Esophagus muscularis mucosa (tissue), 4 donors: ENCODE measurements around the gene TBC1D22A. TPM values are rescaled to one million over a fixed set of nuclear protein-coding genes. Genes with fewer than 3 reads are reported as not detected.

ENCODE experiments used
- DNase-seq: peaks from one replicate; pipeline ENCODE4 v3.0.0-alpha.2; 2017; ENCODE audit errors: extremely low spot score
- H3K27ac ChIP-seq, 4 donors: fragments of 200-600 bp; sonication (generic); replicated peaks in 1 of 4; 1 replicate in 3 of 4; 2 replicates in 1 of 4; pipeline ENCODE4 v1.5.1; 2016 to 2019; ENCODE audit warnings: mild to moderate bottlenecking in 1 of 4
- H3K27me3 ChIP-seq, 4 donors: fragments of 200-600 bp; sonication (generic); one replicate each; pipeline versions ENCODE4 v1.5.1 to v1.6.0; 2016 to 2019
- H3K36me3 ChIP-seq, 4 donors: fragments of 200-600 bp; sonication (generic); one replicate each; pipeline ENCODE4 v1.5.1; 2016 to 2019
- H3K4me1 ChIP-seq, 4 donors: fragments of 200-600 bp; sonication (generic); one replicate each; pipeline ENCODE4 v1.5.1; 2016 to 2019
- H3K4me3 ChIP-seq, 4 donors: fragments of 200-600 bp; sonication (generic); 1 replicate in 2 of 4; 2 replicates in 2 of 4; pipeline ENCODE4 v1.5.1; 2016 to 2019; ENCODE audit warnings: mild to moderate bottlenecking in 4 of 4, moderate library complexity in 1 of 4
- H3K9me3 ChIP-seq, 4 donors: fragments of 200-600 bp; sonication (generic); 1 replicate in 3 of 4; 2 replicates in 1 of 4; pipeline ENCODE4 v1.5.1; 2016 to 2019
- EP300 ChIP-seq: sonication (generic); formaldehyde crosslinking; IDR thresholded peaks from one replicate; pipeline ENCODE4 v1.6.1; 2017; ENCODE audit warnings: antibody characterized with exemption
- POLR2A ChIP-seq: fragments of 450-650 bp; IDR thresholded peaks from one replicate; pipeline ENCODE4 v1.6.1; 2017; ENCODE audit warnings: antibody characterized with exemption, moderate library complexity, mild to moderate bottlenecking, low read depth
- POLR2AphosphoS5 ChIP-seq, 2 donors: sonication (generic); formaldehyde crosslinking; IDR thresholded peaks; one replicate each; pipeline ENCODE4 v1.6.1; 2017; ENCODE audit warnings: antibody characterized with exemption in 2 of 2
- WGBS: methylation state at CpG from one replicate; pipeline ENCODE4 v1.1.5; 2018; 5-methylcytosine and 5-hydroxymethylcytosine counted together
- intact Hi-C: fragments of 100-400 bp; cut with DNase I; formaldehyde crosslinking; loops from one replicate; pipeline ENCODE4 v1.15.1; 2023
- total RNA-seq, 4 donors: library from RNA; depleted of rRNA; stranded (reverse); fragments of >200 nt; gene quantifications; one replicate each; pipeline versions ENCODE4 v1.1.0 to v1.2.1, GENCODE V29; 2016
- TF ChIP-seq, protein P1 (sequence below), 3 experiments: fragments of 200-600 bp in 2 of 3; fragments of 450-650 bp in 1 of 3; sonication (generic) in 2 of 3; IDR thresholded peaks; one replicate each; pipeline ENCODE4 v1.5.1; 2017 to 2019; ENCODE audit warnings: antibody characterized with exemption in 3 of 3, mild to moderate bottlenecking in 2 of 3, moderate library complexity in 1 of 3

Gene TBC1D22A
- total RNA-seq, 4 donors from 2014 or later = 15.2 to 20.7 (median 18.8) TPM

DNA sequence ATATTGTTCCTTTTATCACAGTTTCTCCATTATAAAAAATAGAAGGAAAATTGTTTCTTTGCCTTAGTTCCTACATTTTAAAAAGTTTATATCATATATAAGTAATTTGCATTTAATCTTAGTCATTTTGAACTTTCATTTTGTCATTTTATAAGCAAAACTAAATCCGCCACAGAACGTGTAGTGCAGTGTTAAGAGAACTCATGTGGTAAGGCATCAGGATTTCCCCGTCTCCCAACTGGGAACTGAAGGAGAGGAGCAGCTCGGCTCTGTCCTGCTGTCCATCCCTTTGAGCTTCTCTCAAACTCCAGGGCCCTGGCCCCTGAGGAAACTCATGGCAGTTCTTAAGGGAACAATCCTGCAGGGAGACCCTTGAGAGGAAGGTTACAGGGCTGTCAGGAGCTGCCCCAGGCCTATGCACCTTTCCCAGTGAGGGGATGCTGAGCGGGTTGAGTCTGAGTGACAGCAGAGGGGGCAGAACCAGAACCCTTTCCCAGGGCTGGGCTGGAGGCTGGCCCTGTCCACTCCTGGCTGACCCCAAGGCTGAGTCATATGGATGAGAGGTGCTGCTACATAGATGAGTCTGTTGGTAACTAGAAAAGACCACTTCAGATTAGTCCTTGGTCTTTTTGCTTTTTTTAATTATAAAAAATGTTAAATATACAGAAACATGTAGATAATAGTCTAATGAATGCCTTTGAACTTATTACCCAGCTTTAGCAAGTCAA lies 333.1 kb downstream of the TBC1D22A start:
- no peak overlapping the region for H3K27ac ChIP-seq
- DNase-seq = no peak
- no peaks in the 10 kb centered on the region for H3K27me3 ChIP-seq
- H3K4me3 ChIP-seq = no peak overlapping the region
- TF ChIP-seq EP300 (no peak), POLR2AphosphoS5 (IDR thresholded peaks at IDR 0.05) (no peak), POLR2A (no peak)
- TF ChIP-seq, protein P1, sequence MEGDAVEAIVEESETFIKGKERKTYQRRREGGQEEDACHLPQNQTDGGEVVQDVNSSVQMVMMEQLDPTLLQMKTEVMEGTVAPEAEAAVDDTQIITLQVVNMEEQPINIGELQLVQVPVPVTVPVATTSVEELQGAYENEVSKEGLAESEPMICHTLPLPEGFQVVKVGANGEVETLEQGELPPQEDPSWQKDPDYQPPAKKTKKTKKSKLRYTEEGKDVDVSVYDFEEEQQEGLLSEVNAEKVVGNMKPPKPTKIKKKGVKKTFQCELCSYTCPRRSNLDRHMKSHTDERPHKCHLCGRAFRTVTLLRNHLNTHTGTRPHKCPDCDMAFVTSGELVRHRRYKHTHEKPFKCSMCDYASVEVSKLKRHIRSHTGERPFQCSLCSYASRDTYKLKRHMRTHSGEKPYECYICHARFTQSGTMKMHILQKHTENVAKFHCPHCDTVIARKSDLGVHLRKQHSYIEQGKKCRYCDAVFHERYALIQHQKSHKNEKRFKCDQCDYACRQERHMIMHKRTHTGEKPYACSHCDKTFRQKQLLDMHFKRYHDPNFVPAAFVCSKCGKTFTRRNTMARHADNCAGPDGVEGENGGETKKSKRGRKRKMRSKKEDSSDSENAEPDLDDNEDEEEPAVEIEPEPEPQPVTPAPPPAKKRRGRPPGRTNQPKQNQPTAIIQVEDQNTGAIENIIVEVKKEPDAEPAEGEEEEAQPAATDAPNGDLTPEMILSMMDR (IDR thresholded peaks at IDR 0.05) = no peak
- WGBS = 73% methylated on average over 4 of the region's 5 CpGs
- intact Hi-C loops = no loop called here
- H3K36me3 ChIP-seq = no peaks in the 10 kb centered on the region
- peaks cover 0 to 18% (median 9%) of the 10 kb centered on the region in 4 donors for H3K4me1 ChIP-seq
- no peaks in the 10 kb centered on the region for H3K9me3 ChIP-seq

DNA sequence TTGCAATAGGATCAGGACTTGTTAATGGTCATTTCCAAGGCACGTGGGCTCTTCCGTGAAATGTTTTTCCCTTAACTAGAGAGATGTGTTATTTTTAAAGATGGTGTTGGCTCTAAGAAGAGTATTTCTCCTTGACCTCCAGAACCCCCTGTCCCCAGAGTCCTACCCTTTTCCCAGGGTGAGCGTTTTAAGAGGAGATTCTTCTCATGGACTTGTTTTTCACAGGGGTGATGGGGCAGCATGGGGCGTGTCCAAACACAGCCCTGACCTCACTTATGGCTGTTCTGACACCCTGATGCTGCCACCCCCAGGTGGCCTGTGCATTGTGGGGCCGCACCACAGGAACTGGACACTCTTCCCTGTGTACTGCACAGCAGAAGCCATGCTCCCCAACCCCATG lies 335.7 kb downstream of the TBC1D22A start:
- H3K36me3 ChIP-seq = no peaks in the 10 kb centered on the region
- no peaks in the 10 kb centered on the region for H3K4me1 ChIP-seq
- H3K27ac ChIP-seq = no peak overlapping the region
- no peak overlapping the region for H3K4me3 ChIP-seq
- intact Hi-C loops = no loop called here
- TF ChIP-seq POLR2AphosphoS5 (IDR thresholded peaks at IDR 0.05) (no peak), EP300 (no peak), POLR2A (no peak)
- TF ChIP-seq, protein P1 (IDR thresholded peaks at IDR 0.05) = no peak
- 94% methylated on average over 4 of the region's 5 CpGs for WGBS
- H3K27me3 ChIP-seq = no peaks in the 10 kb centered on the region
- no peaks in the 10 kb centered on the region for H3K9me3 ChIP-seq
- no peak for DNase-seq

DNA sequence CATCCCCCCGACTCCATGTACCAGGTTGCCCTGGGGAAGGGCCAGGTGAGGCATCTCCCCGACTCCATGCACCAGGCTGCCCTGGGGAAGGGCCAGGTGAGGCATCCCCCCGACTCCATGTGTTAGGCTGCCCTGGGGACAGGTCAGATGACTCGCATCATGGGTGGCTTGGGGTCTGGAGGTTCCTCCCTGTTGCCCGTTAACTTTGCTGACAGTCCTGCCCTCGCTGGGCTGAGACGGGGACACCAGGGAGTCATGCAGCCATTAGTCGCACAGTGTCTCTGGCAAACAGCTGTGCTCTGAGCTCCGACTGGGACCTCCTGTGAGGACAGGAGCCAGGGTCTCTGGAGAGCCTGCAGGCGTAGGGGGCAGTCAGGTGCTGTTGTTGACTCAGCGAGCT lies 336.1 kb downstream of the TBC1D22A start:
- 97% methylated on average over 5 of the region's 11 CpGs for WGBS
- Histone ChIP-seq H3K9me3 (no peaks in the 10 kb centered on the region), H3K36me3 (no peaks in the 10 kb centered on the region), H3K27me3 (no peaks in the 10 kb centered on the region), H3K4me3 (no peak overlapping the region), H3K27ac (no peak overlapping the region), H3K4me1 (no peaks in the 10 kb centered on the region)
- intact Hi-C loops = no loop called here
- no peak for DNase-seq
- TF ChIP-seq POLR2AphosphoS5 (IDR thresholded peaks at IDR 0.05) (no peak), EP300 (no peak), POLR2A (no peak)
- TF ChIP-seq, protein P1 (IDR thresholded peaks at IDR 0.05) = no peak

- intact Hi-C loops = no loop called here
- Histone ChIP-seq H3K27me3 (no peaks in the 10 kb centered on the region), H3K36me3 (no peaks in the 10 kb centered on the region), H3K4me1 (no peaks in the 10 kb centered on the region), H3K9me3 (no peaks in the 10 kb centered on the region), H3K27ac (no peak overlapping the region), H3K4me3 (no peak overlapping the region)
- WGBS = 100% methylated on average over 1 of the region's 2 CpGs
- no peak for DNase-seq
- no peak for TF ChIP-seq EP300
- no peak for TF ChIP-seq POLR2AphosphoS5 (IDR thresholded peaks at IDR 0.05)
- TF ChIP-seq POLR2A = no peak
- TF ChIP-seq, protein P1 (IDR thresholded peaks at IDR 0.05) = no peak
Measured at GRCh38 chr22:47100019-47100418, 337.6 kb downstream of the TBC1D22A start.
